ENCODE data around the gene KRTAP2-1.

Gene KRTAP2-1

DNA sequence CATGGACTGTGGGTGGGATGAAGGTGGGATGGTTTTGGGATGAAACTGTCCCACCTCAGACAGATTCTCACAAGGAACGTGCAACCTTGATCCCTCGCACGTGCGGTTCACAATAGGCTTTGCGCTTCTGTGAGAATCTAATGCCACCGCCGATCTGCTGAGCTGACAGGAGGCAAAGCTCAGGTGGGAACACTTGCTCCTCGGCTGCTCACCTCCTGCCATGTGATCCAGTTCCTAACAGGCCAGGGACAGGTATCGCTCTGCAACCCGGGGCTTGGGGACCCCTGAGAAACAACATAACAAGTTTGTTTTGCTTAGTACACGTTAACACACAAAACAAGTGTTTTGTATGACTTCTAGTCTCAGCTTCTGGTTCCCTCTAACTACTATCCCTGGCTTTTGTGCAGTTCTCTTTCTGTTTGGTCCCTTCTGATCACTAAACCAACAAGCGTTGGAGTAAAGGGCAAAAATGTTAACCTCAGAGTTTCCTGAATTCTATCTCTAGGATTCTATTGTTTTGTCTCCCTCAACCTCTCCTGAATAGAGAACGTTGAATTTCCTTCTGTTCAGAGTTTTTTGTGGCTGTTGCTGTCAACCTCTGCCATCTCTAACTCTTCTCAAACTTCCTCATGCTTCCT lies 30.4 kb downstream of the KRTAP2-1 start:
- Histone ChIP-seq H3K9ac (ENCODE audit: low read depth, low read length) (no peak overlapping the region), H3K4me3 (ENCODE audit: low read depth in 1 of 2, low read length in 2 of 2) (no peak overlapping the region), H4K20me1 (ENCODE audit: insufficient read depth, low read length) (no peaks in the 10 kb centered on the region), H3K36me3 (ENCODE audit: insufficient read depth, low read length) (no peaks in the 10 kb centered on the region), H2AFZ (ENCODE audit: low read depth, low read length) (no peak overlapping the region), H3K27me3 (ENCODE audit: insufficient read depth, low read length, poor library complexity) (peaks cover 11% of the 10 kb centered on the region), H3K9me3 (ENCODE audit: insufficient read depth, low read length, severe bottlenecking) (no peaks in the 10 kb centered on the region), H3K4me2 (ENCODE audit: insufficient read depth, low read length) (no peak overlapping the region), H3K79me2 (ENCODE audit: insufficient read depth, low read length) (no peaks in the 10 kb centered on the region), H3K4me1 (ENCODE audit: insufficient read depth, low read length) (no peaks in the 10 kb centered on the region), H3K27ac (ENCODE audit: low read length) (no peak overlapping the region)
- TF ChIP-seq, protein P1, sequence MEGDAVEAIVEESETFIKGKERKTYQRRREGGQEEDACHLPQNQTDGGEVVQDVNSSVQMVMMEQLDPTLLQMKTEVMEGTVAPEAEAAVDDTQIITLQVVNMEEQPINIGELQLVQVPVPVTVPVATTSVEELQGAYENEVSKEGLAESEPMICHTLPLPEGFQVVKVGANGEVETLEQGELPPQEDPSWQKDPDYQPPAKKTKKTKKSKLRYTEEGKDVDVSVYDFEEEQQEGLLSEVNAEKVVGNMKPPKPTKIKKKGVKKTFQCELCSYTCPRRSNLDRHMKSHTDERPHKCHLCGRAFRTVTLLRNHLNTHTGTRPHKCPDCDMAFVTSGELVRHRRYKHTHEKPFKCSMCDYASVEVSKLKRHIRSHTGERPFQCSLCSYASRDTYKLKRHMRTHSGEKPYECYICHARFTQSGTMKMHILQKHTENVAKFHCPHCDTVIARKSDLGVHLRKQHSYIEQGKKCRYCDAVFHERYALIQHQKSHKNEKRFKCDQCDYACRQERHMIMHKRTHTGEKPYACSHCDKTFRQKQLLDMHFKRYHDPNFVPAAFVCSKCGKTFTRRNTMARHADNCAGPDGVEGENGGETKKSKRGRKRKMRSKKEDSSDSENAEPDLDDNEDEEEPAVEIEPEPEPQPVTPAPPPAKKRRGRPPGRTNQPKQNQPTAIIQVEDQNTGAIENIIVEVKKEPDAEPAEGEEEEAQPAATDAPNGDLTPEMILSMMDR (IDR thresholded peaks at IDR 0.05; ENCODE audit: borderline replicate concordance, extremely low read depth, low read length, poor library complexity, severe bottlenecking): no peak
- no peak for TF ChIP-seq EZH2 (IDR thresholded peaks at IDR 0.05; ENCODE audit: borderline replicate concordance, low read depth, low read length, severe bottlenecking)
- no peak for ATAC-seq (ENCODE audit: insufficient read depth, low read depth)
- DNase-seq: no peak

DNA sequence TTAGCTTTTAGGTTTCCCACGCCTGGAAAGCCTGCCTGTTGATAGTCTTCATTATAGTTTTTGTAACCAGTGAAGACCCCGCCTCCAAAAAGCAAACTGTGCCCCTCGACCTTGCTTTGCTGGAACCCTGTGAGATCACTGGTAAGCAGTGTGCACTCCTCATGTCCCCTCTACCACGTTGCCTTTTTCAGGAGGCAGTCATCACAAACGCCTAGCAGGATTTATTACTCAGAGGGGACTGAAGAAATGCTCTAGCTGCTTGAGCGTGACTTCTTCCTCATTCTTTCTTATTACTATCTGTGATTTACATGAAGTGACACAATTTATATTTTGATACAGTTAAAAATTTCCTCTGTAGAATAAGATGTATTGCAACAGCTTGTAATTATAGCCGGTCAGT lies 31.7 kb downstream of the KRTAP2-1 start:
- H3K27ac ChIP-seq (ENCODE audit: low read length): no peak overlapping the region
- ATAC-seq (ENCODE audit: insufficient read depth, low read depth) (no peak), DNase-seq (no peak)
- H3K4me2 ChIP-seq (ENCODE audit: insufficient read depth, low read length): no peak overlapping the region
- H3K4me3 ChIP-seq (ENCODE audit: low read depth in 1 of 2, low read length in 2 of 2): no peak overlapping the region
- H3K27me3 ChIP-seq (ENCODE audit: insufficient read depth, low read length, poor library complexity): peaks cover 16% of the 10 kb centered on the region
- no peaks in the 10 kb centered on the region for H3K4me1 ChIP-seq (ENCODE audit: insufficient read depth, low read length)
- H3K9ac ChIP-seq (ENCODE audit: low read depth, low read length): no peak overlapping the region
- H3K9me3 ChIP-seq (ENCODE audit: insufficient read depth, low read length, severe bottlenecking): no peaks in the 10 kb centered on the region
- no peaks in the 10 kb centered on the region for H4K20me1 ChIP-seq (ENCODE audit: insufficient read depth, low read length)
- no peaks in the 10 kb centered on the region for H3K36me3 ChIP-seq (ENCODE audit: insufficient read depth, low read length)
- TF ChIP-seq, protein P1 (IDR thresholded peaks at IDR 0.05; ENCODE audit: borderline replicate concordance, extremely low read depth, low read length, poor library complexity, severe bottlenecking): no peak
- TF ChIP-seq EZH2 (IDR thresholded peaks at IDR 0.05; ENCODE audit: borderline replicate concordance, low read depth, low read length, severe bottlenecking): no peak
- no peaks in the 10 kb centered on the region for H3K79me2 ChIP-seq (ENCODE audit: insufficient read depth, low read length)
- H2AFZ ChIP-seq (ENCODE audit: low read depth, low read length): no peak overlapping the region

DNA sequence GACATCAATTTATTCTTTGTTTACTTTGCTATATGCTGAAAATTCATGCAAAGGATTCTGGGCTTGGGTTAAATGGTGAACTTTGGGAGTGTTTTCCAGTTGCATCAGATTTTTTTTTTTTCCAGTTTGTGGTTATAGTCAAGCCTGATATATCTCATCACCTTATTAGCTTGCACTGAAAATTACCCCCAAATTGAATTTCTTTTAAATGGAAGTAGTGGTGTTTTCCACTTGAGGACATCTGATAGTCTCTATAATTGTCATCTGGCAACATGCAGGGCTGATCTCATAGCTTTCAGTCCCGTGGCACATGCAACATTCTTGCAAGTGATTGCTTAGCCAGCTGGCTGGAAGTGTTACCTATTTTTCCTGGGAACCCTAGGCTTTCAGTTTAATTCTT lies 33.5 kb downstream of the KRTAP2-1 start:
- Histone ChIP-seq H3K4me2 (ENCODE audit: insufficient read depth, low read length) (no peak overlapping the region), H3K4me3 (ENCODE audit: low read depth in 1 of 2, low read length in 2 of 2) (no peak overlapping the region), H3K4me1 (ENCODE audit: insufficient read depth, low read length) (no peaks in the 10 kb centered on the region)

More for the DNA sequence above, 33.5 kb downstream of the KRTAP2-1 start:
- Histone ChIP-seq H3K9ac (ENCODE audit: low read depth, low read length) (no peak overlapping the region), H3K79me2 (ENCODE audit: insufficient read depth, low read length) (no peaks in the 10 kb centered on the region), H3K9me3 (ENCODE audit: insufficient read depth, low read length, severe bottlenecking) (no peaks in the 10 kb centered on the region), H2AFZ (ENCODE audit: low read depth, low read length) (no peak overlapping the region), H4K20me1 (ENCODE audit: insufficient read depth, low read length) (no peaks in the 10 kb centered on the region), H3K27ac (ENCODE audit: low read length) (no peak overlapping the region), H3K36me3 (ENCODE audit: insufficient read depth, low read length) (no peaks in the 10 kb centered on the region), H3K27me3 (ENCODE audit: insufficient read depth, low read length, poor library complexity) (peaks cover 18% of the 10 kb centered on the region)
- no peak for DNase-seq
- ATAC-seq (ENCODE audit: insufficient read depth, low read depth): no peak
- TF ChIP-seq, protein P1 (IDR thresholded peaks at IDR 0.05; ENCODE audit: borderline replicate concordance, extremely low read depth, low read length, poor library complexity, severe bottlenecking): no peak
- TF ChIP-seq EZH2 (IDR thresholded peaks at IDR 0.05; ENCODE audit: borderline replicate concordance, low read depth, low read length, severe bottlenecking): no peak
